ENCODE results near the gene MEX3C.

DNA sequence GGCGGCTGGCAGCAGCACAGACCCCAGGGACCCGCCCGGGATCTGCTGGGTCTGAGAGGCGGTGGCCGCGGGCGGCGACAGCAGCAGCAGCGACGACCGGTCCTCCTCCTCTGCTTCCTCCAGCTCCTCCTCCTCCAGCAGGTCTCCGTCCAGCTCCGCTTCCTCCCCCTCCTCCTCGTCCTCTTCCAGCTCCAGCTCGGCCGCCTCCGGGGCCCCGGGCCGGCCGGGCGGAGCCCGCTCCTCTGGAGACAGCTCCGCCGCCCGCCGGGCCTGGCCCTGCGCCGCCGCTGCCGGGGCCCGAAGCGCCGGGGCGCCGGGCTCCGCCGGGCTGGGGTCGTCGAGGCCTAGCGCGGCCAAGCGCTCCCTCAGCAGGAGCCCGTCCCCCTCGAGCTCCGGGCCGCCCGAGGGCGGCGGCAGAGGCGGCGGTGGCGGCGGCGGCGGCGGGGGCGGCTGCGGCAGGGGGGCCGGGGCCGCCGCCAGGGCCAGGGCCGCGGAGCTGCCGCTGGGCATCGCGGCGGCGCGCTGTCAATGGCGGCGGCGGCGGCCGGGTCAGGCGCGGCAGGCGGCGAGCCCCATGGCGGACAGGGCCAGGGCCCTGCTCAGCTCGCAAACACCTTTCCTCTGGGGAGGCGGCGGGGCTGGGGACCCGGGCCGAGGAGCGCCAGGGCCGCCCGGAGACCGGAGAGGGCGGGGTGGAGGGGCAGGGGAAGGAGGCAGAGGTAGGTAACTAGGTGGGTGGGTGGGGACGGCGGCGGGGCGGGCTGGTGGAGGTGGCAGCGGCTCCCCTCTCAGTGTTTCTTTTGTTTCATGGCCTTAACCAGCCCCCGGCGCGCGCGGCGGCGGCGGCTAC is 445 bp downstream of the MEX3C start:
- TF ChIP-seq TCF4 (CRISPR knock-in tag; IDR thresholded peaks at IDR 0.05; ENCODE audit: borderline replicate concordance) (no peak), BACH2 (CRISPR knock-in tag; IDR thresholded peaks at IDR 0.05; ENCODE audit: borderline replicate concordance) (no peak)

All from SK-N-SH treated with all-trans-retinoic acid at 6 μM for 48 hours (cell line).